ENCODE results near the gene CHST15.

CHST15 gene

DNA sequence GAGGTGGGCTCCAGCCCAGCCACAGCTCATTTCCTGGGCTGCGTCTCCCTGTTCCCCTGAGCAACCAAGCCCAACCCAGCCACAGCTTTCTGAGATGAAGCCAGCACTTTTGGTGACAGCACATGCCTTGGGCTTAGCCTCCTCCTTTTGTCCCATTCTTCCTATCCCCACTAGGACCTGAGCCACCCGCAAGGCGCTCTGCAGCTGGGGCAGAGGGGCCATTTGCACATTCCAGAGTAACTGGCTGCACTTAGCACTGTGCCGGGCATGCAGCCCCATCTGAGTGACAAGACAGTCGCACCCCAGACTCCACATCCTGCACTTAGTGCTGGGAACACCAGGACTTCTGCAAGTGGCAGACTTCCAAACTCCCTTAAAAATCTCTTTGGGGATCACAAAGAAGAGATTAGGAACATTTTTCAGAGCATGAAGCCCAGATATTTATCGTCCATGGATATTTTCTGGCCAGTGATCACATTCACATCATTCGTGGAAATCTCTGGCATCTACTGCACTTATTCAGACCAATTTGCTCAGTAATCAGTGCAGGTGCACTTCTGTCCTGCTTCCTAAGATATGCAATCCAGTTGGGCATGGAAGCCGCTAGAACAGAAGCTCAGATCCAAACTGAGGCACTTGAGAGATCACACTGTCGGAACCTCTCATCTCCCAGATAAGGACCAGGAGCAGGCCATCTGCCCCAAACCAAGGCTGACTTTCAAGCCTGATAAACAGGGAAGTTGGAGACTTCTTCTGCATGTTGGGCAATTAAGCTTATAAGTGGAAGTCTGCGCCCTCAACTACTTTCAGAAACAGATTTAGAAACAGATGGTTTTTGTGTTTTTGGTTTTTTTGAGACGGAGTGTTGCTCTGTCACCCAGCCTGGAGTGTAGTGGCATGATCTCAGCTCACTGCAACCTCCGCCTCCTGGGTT lies 26.4 kb downstream of the CHST15 start:
- no peaks in the 10 kb centered on the region for H3K27me3 ChIP-seq (ENCODE audit: control insufficient read depth, insufficient read depth, low read length)
- no peak overlapping the region for H3K9ac ChIP-seq (ENCODE audit: low read depth, low read length)
- no peaks in the 10 kb centered on the region for H3K36me3 ChIP-seq (ENCODE audit: insufficient read depth, low read length)
- peaks cover 15% of the 10 kb centered on the region for H3K4me1 ChIP-seq (ENCODE audit: control insufficient read depth, insufficient read depth, low read length)
- no peaks in the 10 kb centered on the region for H3K9me3 ChIP-seq (replicated peaks; ENCODE audit: low read length)
- no peak overlapping the region for H3K4me3 ChIP-seq (ENCODE audit: low read length)
- no peak overlapping the region for H3K4me2 ChIP-seq (ENCODE audit: low read length)

DNA sequence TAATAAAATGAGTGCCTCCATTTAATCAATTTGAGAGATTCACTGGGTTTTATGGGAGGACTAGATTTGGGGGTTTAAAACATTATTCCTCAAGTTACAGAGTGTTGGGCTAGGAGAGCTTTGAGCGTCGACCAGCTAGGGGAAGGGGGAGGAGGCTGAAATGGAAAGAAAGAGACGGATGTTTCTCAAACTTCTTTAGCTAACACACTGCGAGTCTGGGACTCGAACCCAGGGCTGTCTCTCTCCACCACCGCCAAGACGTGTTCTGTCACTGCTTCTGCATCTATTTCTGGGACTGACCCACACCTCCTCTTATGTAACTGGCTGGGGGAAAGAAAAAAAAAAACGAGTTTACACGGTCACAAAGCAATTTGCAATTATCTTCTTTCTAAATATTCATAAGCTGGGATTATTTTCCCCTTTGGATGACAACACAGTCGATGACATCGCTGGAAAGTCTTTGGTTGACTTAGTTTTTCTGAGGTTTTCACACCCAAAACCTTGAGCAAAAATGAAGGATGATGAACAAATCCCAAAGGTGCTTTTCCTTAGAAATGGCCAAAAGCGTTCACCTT lies 27.2 kb downstream of the CHST15 start:
- H3K27me3 ChIP-seq (ENCODE audit: control insufficient read depth, insufficient read depth, low read length) = no peaks in the 10 kb centered on the region
- no peak overlapping the region for H3K9ac ChIP-seq (ENCODE audit: low read depth, low read length)
- no peaks in the 10 kb centered on the region for H3K9me3 ChIP-seq (replicated peaks; ENCODE audit: low read length)
- H3K4me1 ChIP-seq (ENCODE audit: control insufficient read depth, insufficient read depth, low read length) = peaks cover 15% of the 10 kb centered on the region
- H3K36me3 ChIP-seq (ENCODE audit: insufficient read depth, low read length) = no peaks in the 10 kb centered on the region
- H3K4me2 ChIP-seq (ENCODE audit: low read length) = no peak overlapping the region
- H3K4me3 ChIP-seq (ENCODE audit: low read length) = no peak overlapping the region

- Histone ChIP-seq H3K4me3 (ENCODE audit: low read length) (no peak overlapping the region), H3K27me3 (ENCODE audit: control insufficient read depth, insufficient read depth, low read length) (no peaks in the 10 kb centered on the region), H3K36me3 (ENCODE audit: insufficient read depth, low read length) (no peaks in the 10 kb centered on the region), H3K9me3 (replicated peaks; ENCODE audit: low read length) (no peaks in the 10 kb centered on the region), H3K4me2 (ENCODE audit: low read length) (no peak overlapping the region), H3K4me1 (ENCODE audit: control insufficient read depth, insufficient read depth, low read length) (peaks cover 15% of the 10 kb centered on the region), H3K9ac (ENCODE audit: low read depth, low read length) (no peak overlapping the region)
These were observed 27.8 kb downstream of the CHST15 start for GRCh38 chr10:124065382-124066125.

DNA sequence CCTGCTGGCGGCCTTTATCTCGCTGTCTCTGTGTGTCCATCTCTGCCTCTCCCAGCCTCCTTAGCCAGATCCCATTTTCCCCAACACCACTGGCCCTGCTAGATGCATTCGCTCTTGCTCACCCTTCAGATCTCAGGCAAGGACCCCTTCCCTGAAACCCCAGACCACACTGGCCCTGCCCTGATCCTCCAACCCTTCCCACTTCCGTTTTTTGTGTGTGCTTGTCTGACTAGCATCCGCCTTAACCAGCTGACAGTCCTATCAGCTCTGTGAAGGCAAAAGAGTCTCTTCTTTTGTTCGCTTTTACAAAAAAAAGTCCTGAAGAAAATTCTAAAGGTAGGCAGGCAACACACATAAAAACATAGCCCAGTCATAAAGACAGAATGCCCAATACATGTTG lies 28.7 kb downstream of the CHST15 start:
- H3K4me3 ChIP-seq (ENCODE audit: low read length) = no peak overlapping the region
- no peak overlapping the region for H3K4me2 ChIP-seq (ENCODE audit: low read length)
- H3K4me1 ChIP-seq (ENCODE audit: control insufficient read depth, insufficient read depth, low read length) = peaks cover 15% of the 10 kb centered on the region
- no peaks in the 10 kb centered on the region for H3K27me3 ChIP-seq (ENCODE audit: control insufficient read depth, insufficient read depth, low read length)
- no peaks in the 10 kb centered on the region for H3K36me3 ChIP-seq (ENCODE audit: insufficient read depth, low read length)
- no peaks in the 10 kb centered on the region for H3K9me3 ChIP-seq (replicated peaks; ENCODE audit: low read length)
- H3K9ac ChIP-seq (ENCODE audit: low read depth, low read length) = no peak overlapping the region

DNA sequence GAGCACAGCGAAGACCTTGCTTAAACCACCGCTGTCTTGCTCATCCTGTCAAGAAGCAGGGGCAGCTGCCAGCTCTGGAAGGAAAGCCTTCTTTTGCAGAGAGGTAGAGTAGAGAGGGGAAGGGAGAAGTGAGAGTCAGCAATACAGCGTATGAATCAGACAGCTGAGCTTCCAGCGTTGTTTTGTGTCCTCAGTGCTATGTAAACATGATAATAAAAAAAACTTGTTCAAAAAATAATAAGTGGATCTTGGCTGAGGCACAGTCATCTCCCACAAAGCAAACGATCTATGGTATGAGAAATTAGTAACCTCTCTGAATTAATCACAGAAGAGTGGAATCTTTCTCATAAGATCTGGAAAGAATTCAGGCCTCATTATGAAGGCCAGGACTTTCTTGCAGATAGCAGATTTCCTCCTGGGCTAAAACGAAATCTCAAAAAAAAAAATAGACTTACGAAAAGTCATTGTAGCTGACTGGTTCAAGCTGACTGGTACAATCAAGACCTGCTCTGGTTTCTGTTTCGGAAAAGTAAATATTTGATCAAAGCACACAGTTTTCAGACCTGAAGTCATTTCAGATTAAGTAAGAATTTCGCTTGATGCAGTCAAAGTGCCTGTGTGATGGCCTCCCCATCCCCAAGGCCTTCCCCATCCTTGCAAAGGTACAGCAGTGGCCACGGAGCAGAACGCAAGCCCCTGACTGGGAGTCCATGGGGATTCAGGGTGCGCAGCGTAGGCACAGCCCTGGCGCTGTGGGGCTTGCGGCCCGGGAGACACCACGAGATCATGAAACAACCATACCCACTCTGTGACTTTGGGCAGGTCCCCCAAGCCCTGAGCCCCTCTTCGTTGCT lies 29.4 kb downstream of the CHST15 start:
- Histone ChIP-seq H3K36me3 (ENCODE audit: insufficient read depth, low read length) (no peaks in the 10 kb centered on the region), H3K9ac (ENCODE audit: low read depth, low read length) (peak overlapping the region; percentile 55), H3K4me1 (ENCODE audit: control insufficient read depth, insufficient read depth, low read length) (peaks cover 15% of the 10 kb centered on the region), H3K27me3 (ENCODE audit: control insufficient read depth, insufficient read depth, low read length) (no peaks in the 10 kb centered on the region), H3K4me3 (ENCODE audit: low read length) (no peak overlapping the region), H3K9me3 (replicated peaks; ENCODE audit: low read length) (no peaks in the 10 kb centered on the region), H3K4me2 (ENCODE audit: low read length) (peak overlapping the region; percentile 53)

- Histone ChIP-seq H3K9ac (ENCODE audit: low read depth, low read length) (no peak overlapping the region), H3K4me3 (ENCODE audit: low read length) (no peak overlapping the region), H3K36me3 (ENCODE audit: insufficient read depth, low read length) (no peaks in the 10 kb centered on the region), H3K4me2 (ENCODE audit: low read length) (no peak overlapping the region), H3K4me1 (ENCODE audit: control insufficient read depth, insufficient read depth, low read length) (peaks cover 15% of the 10 kb centered on the region), H3K27me3 (ENCODE audit: control insufficient read depth, insufficient read depth, low read length) (no peaks in the 10 kb centered on the region), H3K9me3 (replicated peaks; ENCODE audit: low read length) (no peaks in the 10 kb centered on the region)
These were observed 31.0 kb downstream of the CHST15 start for GRCh38 chr10:124062390-124062789.

DNA sequence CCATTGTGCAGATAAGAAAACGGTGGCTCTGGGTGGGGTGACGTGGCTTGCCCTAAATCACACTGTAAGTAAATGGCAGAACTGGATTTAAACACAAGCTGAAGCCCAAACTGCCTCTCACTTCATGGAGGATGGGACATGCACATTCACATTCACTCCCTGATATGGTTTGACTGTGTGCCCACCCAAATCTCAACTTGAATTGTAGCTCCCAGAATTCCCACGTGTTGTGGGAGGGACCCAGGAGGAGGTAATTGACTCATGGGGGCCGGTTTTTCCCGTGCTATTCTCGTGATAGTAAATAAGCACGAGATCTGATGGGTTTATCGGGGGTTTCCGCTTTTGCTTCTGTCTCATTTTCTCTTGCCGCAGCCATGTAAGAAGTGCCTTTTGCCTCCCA lies 32.4 kb downstream of the CHST15 start:
- Histone ChIP-seq H3K27me3 (ENCODE audit: control insufficient read depth, insufficient read depth, low read length) (no peaks in the 10 kb centered on the region), H3K4me3 (ENCODE audit: low read length) (no peak overlapping the region), H3K4me1 (ENCODE audit: control insufficient read depth, insufficient read depth, low read length) (peaks cover 15% of the 10 kb centered on the region), H3K9ac (ENCODE audit: low read depth, low read length) (no peak overlapping the region), H3K9me3 (replicated peaks; ENCODE audit: low read length) (no peaks in the 10 kb centered on the region), H3K4me2 (ENCODE audit: low read length) (no peak overlapping the region), H3K36me3 (ENCODE audit: insufficient read depth, low read length) (no peaks in the 10 kb centered on the region)

GRCh38 chr10:124060148-124060720 lies 33.2 kb downstream of the CHST15 start:
- Histone ChIP-seq H3K4me2 (ENCODE audit: low read length) (no peak overlapping the region), H3K4me3 (ENCODE audit: low read length) (no peak overlapping the region), H3K4me1 (ENCODE audit: control insufficient read depth, insufficient read depth, low read length) (peaks cover 15% of the 10 kb centered on the region), H3K27me3 (ENCODE audit: control insufficient read depth, insufficient read depth, low read length) (no peaks in the 10 kb centered on the region), H3K9ac (ENCODE audit: low read depth, low read length) (no peak overlapping the region), H3K9me3 (replicated peaks; ENCODE audit: low read length) (no peaks in the 10 kb centered on the region), H3K36me3 (ENCODE audit: insufficient read depth, low read length) (no peaks in the 10 kb centered on the region)

DNA sequence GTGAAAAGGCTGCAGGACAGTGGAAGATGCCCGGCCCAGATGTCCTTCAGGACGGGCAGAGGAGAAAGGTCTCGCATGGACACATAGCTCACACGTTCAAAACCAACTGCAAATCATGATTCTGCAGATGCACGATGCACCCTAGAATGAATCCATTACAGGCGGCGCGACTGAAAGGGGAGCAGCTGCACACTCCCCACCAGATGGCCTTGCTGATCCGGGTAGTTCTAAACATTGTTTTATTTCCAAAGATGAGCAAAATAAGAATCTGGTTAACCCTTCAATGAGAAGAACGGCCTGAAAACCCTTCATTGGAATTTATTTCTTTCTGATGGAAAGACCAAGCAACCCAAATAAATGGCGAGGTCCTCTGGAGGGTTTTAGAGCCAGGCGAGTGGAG lies 33.8 kb downstream of the CHST15 start:
- Histone ChIP-seq H3K4me1 (ENCODE audit: control insufficient read depth, insufficient read depth, low read length) (peaks cover 15% of the 10 kb centered on the region), H3K9ac (ENCODE audit: low read depth, low read length) (no peak overlapping the region), H3K4me3 (ENCODE audit: low read length) (no peak overlapping the region), H3K4me2 (ENCODE audit: low read length) (no peak overlapping the region), H3K36me3 (ENCODE audit: insufficient read depth, low read length) (no peaks in the 10 kb centered on the region), H3K27me3 (ENCODE audit: control insufficient read depth, insufficient read depth, low read length) (no peaks in the 10 kb centered on the region), H3K9me3 (replicated peaks; ENCODE audit: low read length) (no peaks in the 10 kb centered on the region)

GRCh38 chr10:124058346-124059003 lies 34.9 kb downstream of the CHST15 start:
- Histone ChIP-seq H3K4me1 (ENCODE audit: control insufficient read depth, insufficient read depth, low read length) (peaks cover 12% of the 10 kb centered on the region), H3K9me3 (replicated peaks; ENCODE audit: low read length) (no peaks in the 10 kb centered on the region), H3K9ac (ENCODE audit: low read depth, low read length) (no peak overlapping the region), H3K4me2 (ENCODE audit: low read length) (no peak overlapping the region), H3K27me3 (ENCODE audit: control insufficient read depth, insufficient read depth, low read length) (no peaks in the 10 kb centered on the region), H3K4me3 (ENCODE audit: low read length) (no peak overlapping the region), H3K36me3 (ENCODE audit: insufficient read depth, low read length) (no peaks in the 10 kb centered on the region)

Data from skeletal muscle satellite cell (primary cell).